K562 (cell line): ENCODE data around the gene RARG. TPM values are rescaled to one million over a fixed set of nuclear protein-coding genes. Genes with fewer than 3 reads are reported as not detected.
A peak's percentile ranks its signal among the peaks of the same experiment; 100 is the strongest.

ENCODE experiments used
- ATAC-seq: fragments of 200-7000 bp; cut with Tn5 transposase; 3 replicates; pipeline ENCODE4 v1.9.1; 2020; ENCODE audit warnings: moderate library complexity
- BruUV-seq: library from RNA; stranded (reverse); fragments of 400-500 nt; replicated peaks from 2 replicates; lab custom pipeline; 2021; lab: Mats Ljungman, UMichigan
- CTCF ChIA-PET: fragments of 300-600 bp; formaldehyde crosslinking; extraction: SDS; loops from one replicate; lab custom pipeline; 2021; ENCODE audit warnings: low intra/inter-chr PET ratio; lab: Yijun Ruan, JAX
- POLR2A ChIA-PET: fragments of 300-600, 350-650 bp; sonication (Branson Sonifier 250); formaldehyde crosslinking; extraction: SDS; loops from one replicate; lab custom pipeline; 2021; ENCODE audit warnings: antibody characterized with exemption, inconsistent platforms; lab: Yijun Ruan, JAX
- DNase-seq, 4 experiments: peaks; one replicate each; pipeline versions ENCODE4 v3.0.0 to v3.0.0-alpha.2; 2011 to 2018; ENCODE audit warnings: low spot score in 3 of 4, mixed read lengths in 3 of 4; ENCODE audit errors: extremely low read depth in 1 of 4
- FAIRE-seq: peaks from 2 replicates; lab custom pipeline; 2011; peaks lifted over from hg19 to GRCh38; lab: Jason Lieb, UNC
- H2AFZ ChIP-seq: 2 replicates; pipeline ENCODE4 v1.6.0; 2011; ENCODE audit warnings: low read depth, low read length, control low read depth, inconsistent platforms
- H3K27ac ChIP-seq: fragments of 200-600 bp; 3 replicates; pipeline ENCODE4 v1.8.0; 2011; ENCODE audit warnings: low read depth, mild to moderate bottlenecking, control low read depth, inconsistent platforms, low read length, moderate library complexity, mixed read lengths; ENCODE audit errors: extremely low read depth
- H3K27me3 ChIP-seq, 2 experiments: fragments of 300-600 bp in 1 of 2; 2 replicates in 1 of 2; 3 replicates in 1 of 2; pipeline versions ENCODE4 v1.6.0 to v1.8.0; 2011; ENCODE audit warnings: inconsistent platforms in 2 of 2, low read length in 2 of 2, mild to moderate bottlenecking in 1 of 2, mixed read lengths in 1 of 2, moderate library complexity in 1 of 2; ENCODE audit not compliant: control insufficient read depth in 2 of 2, insufficient read depth in 2 of 2
- H3K36me3 ChIP-seq: fragments of 300-600 bp; 3 replicates; pipeline ENCODE4 v1.8.0; 2011; ENCODE audit warnings: mild to moderate bottlenecking, low read length, inconsistent platforms; ENCODE audit not compliant: control insufficient read depth, insufficient read depth
- H3K4me1 ChIP-seq, 2 experiments: fragments of 200-600 bp in 1 of 2; replicated peaks in 1 of 2; 2 replicates in 1 of 2; 3 replicates in 1 of 2; pipeline versions ENCODE4 v1.5.1 to v1.8.0; 2011; ENCODE audit warnings: inconsistent platforms in 2 of 2, low read length in 2 of 2, mild to moderate bottlenecking in 1 of 2, mixed read lengths in 1 of 2, moderate library complexity in 1 of 2; ENCODE audit not compliant: control insufficient read depth in 2 of 2, insufficient read depth in 2 of 2
- H3K4me2 ChIP-seq: 2 replicates; pipeline ENCODE4 v1.6.1; 2011; ENCODE audit warnings: low read length, control low read depth, inconsistent platforms, mixed read lengths; ENCODE audit not compliant: insufficient read depth
- H3K4me3 ChIP-seq: fragments of 200-600 bp; sonication (generic), shearing (Covaris generic); 2 replicates; pipeline ENCODE4 v1.5.1; 2016; ENCODE audit warnings: control low read depth, inconsistent platforms
- H3K79me2 ChIP-seq: fragments of 200-600 bp; 3 replicates; pipeline ENCODE4 v1.8.0; 2011; ENCODE audit warnings: low read length, inconsistent platforms; ENCODE audit not compliant: control insufficient read depth, insufficient read depth
- H3K9ac ChIP-seq, 2 experiments: 2 replicates each; pipeline versions ENCODE4 v1.6.0 to v1.6.1; 2011; ENCODE audit warnings: low read depth in 2 of 2, low read length in 2 of 2, control low read depth in 1 of 2, inconsistent platforms in 1 of 2, mild to moderate bottlenecking in 1 of 2, mixed read lengths in 1 of 2; ENCODE audit not compliant: insufficient read depth in 1 of 2
- H3K9me1 ChIP-seq: one replicate; pipeline ENCODE4 v1.6.0; 2011; ENCODE audit warnings: inconsistent platforms, mild to moderate bottlenecking, low read length, moderate library complexity; ENCODE audit not compliant: control insufficient read depth, insufficient read depth
- H3K9me3 ChIP-seq: replicated peaks from 2 replicates; pipeline ENCODE4 v1.5.1; 2011; ENCODE audit warnings: low read depth, low read length, inconsistent platforms; ENCODE audit not compliant: control insufficient read depth, insufficient read depth
- H4K20me1 ChIP-seq: replicated peaks from 2 replicates; pipeline ENCODE4 v1.6.1; 2011; ENCODE audit warnings: low read length, inconsistent platforms, mixed read lengths; ENCODE audit not compliant: control insufficient read depth, insufficient read depth
- CCNT2 ChIP-seq: IDR thresholded peaks from 2 replicates; pipeline ENCODE4 v1.6.1; 2011; ENCODE audit warnings: borderline replicate concordance, low read depth, mild to moderate bottlenecking, moderate library complexity, mixed read lengths, low read length; ENCODE audit not compliant: insufficient read length; ENCODE audit errors: extremely low read depth
- EP400 ChIP-seq: fragments of 450-650 bp; IDR thresholded peaks from 2 replicates; pipeline ENCODE4 v1.6.1; 2017; ENCODE audit warnings: antibody characterized with exemption, mild to moderate bottlenecking, moderate library complexity
- FOXP1 ChIP-seq: sonication (generic); formaldehyde crosslinking; IDR thresholded peaks from 2 replicates; pipeline ENCODE4 v1.8.0; 2022; ENCODE audit warnings: mild to moderate bottlenecking, missing genetic modification reagents
- IRF2 ChIP-seq: sonication (generic); formaldehyde crosslinking; IDR thresholded peaks from 2 replicates; pipeline ENCODE4 v1.8.1; 2022; ENCODE audit warnings: mild to moderate bottlenecking, missing genetic modification reagents
- KLF1 ChIP-seq: fragments of 450-650 bp; IDR thresholded peaks from 2 replicates; pipeline ENCODE4 v1.6.1; 2016; ENCODE audit warnings: missing genetic modification characterization, missing compliant biosample characterization
- RB1 ChIP-seq: fragments of 450-650 bp; IDR thresholded peaks from 2 replicates; pipeline ENCODE4 v1.6.1; 2017; ENCODE audit warnings: low read depth, mild to moderate bottlenecking
- RCOR1 ChIP-seq, 2 experiments: IDR thresholded peaks; 2 replicates each; pipeline ENCODE4 v1.6.1; 2012; ENCODE audit warnings: low read depth in 2 of 2, low read length in 2 of 2, borderline replicate concordance in 1 of 2, improper control_type of control experiment in 1 of 2
- SMAD3 ChIP-seq: fragments of 450-650 bp; formaldehyde crosslinking; conservative IDR thresholded peaks from 2 replicates; pipeline ENCODE4 v1.4.0; 2020; ENCODE audit warnings: mild to moderate bottlenecking
- SMAD4 ChIP-seq: fragments of 250-450 bp; sonication (Bioruptor Pico); conservative IDR thresholded peaks from 2 replicates; pipeline ENCODE4 v1.8.0; 2021; ENCODE audit warnings: inconsistent platforms, mild to moderate bottlenecking, moderate library complexity
- SPI1 ChIP-seq: IDR thresholded peaks from 2 replicates; pipeline ENCODE4 v1.6.1; 2011; ENCODE audit warnings: low read depth, low read length, control low read depth, borderline replicate concordance
- SREBF1 ChIP-seq: fragments of 150-350 bp; IDR thresholded peaks from 2 replicates; pipeline ENCODE4 v1.6.1; 2014; ENCODE audit warnings: antibody characterized with exemption, low read depth, low read length, borderline replicate concordance
- TEAD1 ChIP-seq, 2 experiments: fragments of 450-650 bp in 1 of 2; sonication (generic) in 1 of 2; formaldehyde crosslinking; IDR thresholded peaks; 2 replicates each; pipeline versions ENCODE4 v1.4.0 to v1.8.0; 2020 to 2022; ENCODE audit warnings: mild to moderate bottlenecking in 2 of 2, missing genetic modification reagents in 1 of 2
- ZBTB7A ChIP-seq: IDR thresholded peaks from 2 replicates; pipeline ENCODE4 v1.6.1; 2011; ENCODE audit warnings: low read depth, mild to moderate bottlenecking, low read length, moderate library complexity, borderline replicate concordance; ENCODE audit not compliant: control insufficient read depth
- ZC3H11A ChIP-seq: IDR thresholded peaks from 2 replicates; pipeline ENCODE4 v1.6.1; 2012; ENCODE audit warnings: low read depth, low read length, improper control_type of control experiment
- ZNF717 ChIP-seq: fragments of 250-450 bp; sonication (Bioruptor Pico); IDR thresholded peaks from 2 replicates; pipeline ENCODE4 v1.5.0; 2021
- WGBS: fragments of 100-300 bp; shearing (Covaris generic); methylation state at CpG from one replicate; pipeline ENCODE4 v1.1.6; 2016; ENCODE audit warnings: low coverage, mixed read lengths; ENCODE audit not compliant: insufficient coverage; ENCODE audit errors: missing lambda C conversion rate; 5-methylcytosine and 5-hydroxymethylcytosine counted together
- in situ Hi-C: fragments of 300-500 bp; cut with MboI; formaldehyde crosslinking; loops from 4 replicates; pipeline ENCODE4 v1.15.0; 2018; ENCODE audit warnings: inconsistent platforms, mixed read lengths
- intact Hi-C: fragments of 100-400 bp; cut with micrococcal nuclease; formaldehyde crosslinking; loops from 2 replicates; pipeline ENCODE4 v1.14.2; 2022
- polyA plus RNA-seq, 8 experiments: library from polyadenylated mRNA; depleted of rRNA in 4 of 8; stranded (reverse) in 5 of 8; unstranded in 3 of 8; fragments of >200 nt; fragmentation: Nextera tagmentation in 2 of 8; fragmentation: Illumina TruSeq in 1 of 8; extraction: Ambion mirVana in 2 of 8; extraction: Trizol in 1 of 8; gene quantifications; 2 replicates each; pipeline versions ENCODE4 v1.2.1 to v1.2.3, GENCODE V29; 2011 to 2014; ENCODE audit warnings: inconsistent platforms in 1 of 8, missing spikeins in 1 of 8
- total RNA-seq, 7 experiments: library from RNA; depleted of rRNA in 6 of 7; stranded (reverse); fragments of >200 nt in 6 of 7; fragmentation: Illumina TruSeq in 2 of 7; extraction: Trizol in 2 of 7; gene quantifications; 2 replicates each; pipeline versions ENCODE4 v1.2.1 to v1.2.3, GENCODE V29; 2011 to 2021; ENCODE audit warnings: low replicate concordance in 1 of 7
- TF ChIP-seq, protein P1 (sequence below): fragments of 250-450 bp; sonication (Bioruptor Pico); IDR thresholded peaks from 2 replicates; pipeline ENCODE4 v1.5.0; 2021; ENCODE audit warnings: mild to moderate bottlenecking, borderline replicate concordance

The RARG gene
- total and polyA plus RNA-seq, 9 of the 15 experiments (the other 6 are each of a cell fraction or from before 2014, with no cell fraction given), result 0.18 to 7.6 (median 3.8) TPM

DNA sequence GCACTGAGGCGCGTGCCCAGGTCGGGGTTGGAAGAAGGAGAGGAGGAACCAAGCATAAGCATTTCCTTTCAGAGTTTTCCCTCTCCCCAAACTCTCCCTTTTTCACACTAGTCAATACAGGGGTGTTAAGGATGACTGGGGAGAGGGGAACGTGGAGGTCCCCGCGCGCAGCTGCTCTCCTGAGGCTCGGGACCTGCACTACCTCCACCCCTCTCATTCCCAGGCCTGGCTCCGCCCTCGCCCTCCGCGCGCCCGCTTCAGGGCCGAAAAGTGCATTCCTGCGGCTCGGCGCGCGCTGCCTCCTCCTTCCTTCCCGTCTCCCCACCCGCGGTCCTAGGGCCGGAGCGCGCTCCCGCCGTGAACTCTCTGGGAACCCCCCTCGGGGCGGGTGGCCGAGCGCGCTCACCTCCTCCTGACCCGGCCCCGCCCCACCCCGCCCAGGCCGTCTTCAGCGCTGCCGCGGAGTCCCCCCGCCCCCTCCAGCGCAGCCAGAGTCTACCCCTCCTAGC, 11.3 kb downstream of the RARG start:
- Histone ChIP-seq H3K4me1 (peaks cover 50 to 79% of the 10 kb centered on the region in 2 experiments), H3K79me2 (peaks cover 24% of the 10 kb centered on the region), H3K9me1 (no peaks in the 10 kb centered on the region), H3K9me3 (no peaks in the 10 kb centered on the region), H3K4me2 (peak overlapping the region; percentile 99), H2AFZ (peak overlapping the region; percentile 94), H3K9ac (peak overlapping the region; percentile 89 to 93), H3K4me3 (peak overlapping the region; percentile 64), H3K27ac (peak overlapping the region; percentile 99), H3K36me3 (no peaks in the 10 kb centered on the region), H4K20me1 (no peaks in the 10 kb centered on the region), H3K27me3 (no peaks in the 10 kb centered on the region)
- FAIRE-seq, result peak; percentile 64
- intact Hi-C loops, result loop anchor here (1.0 to 2.0 kb wide), 3 partner anchors 31 to 48 kb away; partner anchors contain the start of genes CSAD, ESPL1 and ZNF740
- ChIA-PET POLR2A (interaction anchor here (0.8 to 2.2 kb wide), 9 partner anchors 9 to 70 kb away, joined by 3 to 6 read pairs (median 4); partner anchors contain the start of genes CSAD, ESPL1 and ZNF740), CTCF (no interaction called here)
- 0% methylated on average over 24 of the region's 42 CpGs for whole genome bisulfite sequencing
- peak; percentile 86 for ATAC-seq
- BruUV-seq, result no TSS peak
- in situ Hi-C loops, result no loop called here
- DNase-seq, result peak; percentile 95 to 96 (median 96)
- TF ChIP-seq FOXP1 (CRISPR knock-in tag), result no peak
- no peak for TF ChIP-seq IRF2 (CRISPR knock-in tag)
- no peak for TF ChIP-seq SMAD3 (CRISPR knock-in tag)
- TF ChIP-seq SMAD4 (CRISPR knock-in tag), result no peak
- TF ChIP-seq ZC3H11A, result no peak
- TF ChIP-seq EP400, result 0 out of 2 replicates have a peak, but pooled peaks have one; percentile 7
- 0 out of 4 replicates have a peak, but pooled peaks of 1 of the 2 experiments have one; percentile 16 for TF ChIP-seq RCOR1 (IDR thresholded peaks at IDR 0.05; ENCODE audit: borderline replicate concordance in 1 of 2, low read depth in 2 of 2, low read length in 2 of 2)
- peak; percentile 36; the same call in 1 of the 2 replicates for TF ChIP-seq RB1
- TF ChIP-seq CCNT2, result peak; percentile 38
- TF ChIP-seq SREBF1, result 0 out of 2 replicates have a peak, but pooled peaks have one; percentile 16
- TF ChIP-seq, protein P1, sequence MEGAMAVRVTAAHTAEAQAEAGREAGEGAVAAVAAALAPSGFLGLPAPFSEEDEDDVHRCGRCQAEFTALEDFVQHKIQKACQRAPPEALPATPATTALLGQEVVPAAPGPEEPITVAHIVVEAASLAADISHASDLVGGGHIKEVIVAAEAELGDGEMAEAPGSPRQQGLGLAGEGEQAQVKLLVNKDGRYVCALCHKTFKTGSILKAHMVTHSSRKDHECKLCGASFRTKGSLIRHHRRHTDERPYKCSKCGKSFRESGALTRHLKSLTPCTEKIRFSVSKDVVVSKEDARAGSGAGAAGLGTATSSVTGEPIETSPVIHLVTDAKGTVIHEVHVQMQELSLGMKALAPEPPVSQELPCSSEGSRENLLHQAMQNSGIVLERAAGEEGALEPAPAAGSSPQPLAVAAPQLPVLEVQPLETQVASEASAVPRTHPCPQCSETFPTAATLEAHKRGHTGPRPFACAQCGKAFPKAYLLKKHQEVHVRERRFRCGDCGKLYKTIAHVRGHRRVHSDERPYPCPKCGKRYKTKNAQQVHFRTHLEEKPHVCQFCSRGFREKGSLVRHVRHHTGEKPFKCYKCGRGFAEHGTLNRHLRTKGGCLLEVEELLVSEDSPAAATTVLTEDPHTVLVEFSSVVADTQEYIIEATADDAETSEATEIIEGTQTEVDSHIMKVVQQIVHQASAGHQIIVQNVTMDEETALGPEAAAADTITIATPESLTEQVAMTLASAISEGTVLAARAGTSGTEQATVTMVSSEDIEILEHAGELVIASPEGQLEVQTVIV (CRISPR knock-in tag), result no peak
- peak; percentile 78; the same call in 1 of the 2 replicates for TF ChIP-seq ZBTB7A
- TF ChIP-seq SPI1, result no peak
- no peak for TF ChIP-seq KLF1
- TF ChIP-seq ZNF717 (CRISPR knock-in tag), result no peak
- TF ChIP-seq TEAD1 (CRISPR knock-in tag; IDR thresholded peaks at IDR 0.05), result peak; percentile 78 to 96
